Measurements from ENCODE around the gene ZNF462.
"Not testable (repeated sequence)": the region's sequence is repeated elsewhere in the genome, so short reads cannot be mapped to it uniquely, and the experiment has no call there.

ZNF462 gene

GRCh38 chr9:106980551-106981101, 117.7 kb downstream of the ZNF462 start:
- Histone ChIP-seq H3K56ac (ENCODE audit: low read length) (no peak overlapping the region), H4K5ac (ENCODE audit: low read length) (no peak overlapping the region), H3K4me2 (ENCODE audit: low read length) (no peak overlapping the region), H3K79me1 (ENCODE audit: low read length) (no peaks in the 10 kb centered on the region), H2BK5ac (ENCODE audit: low read length) (no peak overlapping the region), H3K36me3 (ENCODE audit: control insufficient read depth, insufficient read depth, low read length) (no peaks in the 10 kb centered on the region), H2AK5ac (ENCODE audit: low read length) (no peak overlapping the region), H3K4me3 (ENCODE audit: low read length) (no peak overlapping the region), H3K4ac (ENCODE audit: low read depth, low read length) (no peak overlapping the region), H3K27ac (ENCODE audit: low read depth, low read length) (no peak overlapping the region), H3K27me3 (ENCODE audit: insufficient read depth, low read length, poor library complexity) (no peaks in the 10 kb centered on the region), H2BK15ac (replicated peaks; ENCODE audit: low read depth) (no peak overlapping the region), H4K8ac (ENCODE audit: low read depth, low read length) (no peak overlapping the region), H3K18ac (ENCODE audit: low read length) (no peak overlapping the region), H3K23ac (ENCODE audit: low read length) (no peak overlapping the region), H3K79me2 (ENCODE audit: control insufficient read depth, insufficient read depth, low read length) (no peaks in the 10 kb centered on the region), H3K4me1 (ENCODE audit: control insufficient read depth, low read depth, low read length) (peaks cover 5% of the 10 kb centered on the region), H3K9ac (ENCODE audit: low read length) (no peak overlapping the region), H2BK120ac (ENCODE audit: low read depth, low read length) (no peak overlapping the region)
- no peak for DNase-seq
- WGBS (ENCODE audit: extremely low coverage, insufficient coverage, low lambda C conversion rate) = no CpG with 5 or more reads among the region's 2 CpGs

DNA sequence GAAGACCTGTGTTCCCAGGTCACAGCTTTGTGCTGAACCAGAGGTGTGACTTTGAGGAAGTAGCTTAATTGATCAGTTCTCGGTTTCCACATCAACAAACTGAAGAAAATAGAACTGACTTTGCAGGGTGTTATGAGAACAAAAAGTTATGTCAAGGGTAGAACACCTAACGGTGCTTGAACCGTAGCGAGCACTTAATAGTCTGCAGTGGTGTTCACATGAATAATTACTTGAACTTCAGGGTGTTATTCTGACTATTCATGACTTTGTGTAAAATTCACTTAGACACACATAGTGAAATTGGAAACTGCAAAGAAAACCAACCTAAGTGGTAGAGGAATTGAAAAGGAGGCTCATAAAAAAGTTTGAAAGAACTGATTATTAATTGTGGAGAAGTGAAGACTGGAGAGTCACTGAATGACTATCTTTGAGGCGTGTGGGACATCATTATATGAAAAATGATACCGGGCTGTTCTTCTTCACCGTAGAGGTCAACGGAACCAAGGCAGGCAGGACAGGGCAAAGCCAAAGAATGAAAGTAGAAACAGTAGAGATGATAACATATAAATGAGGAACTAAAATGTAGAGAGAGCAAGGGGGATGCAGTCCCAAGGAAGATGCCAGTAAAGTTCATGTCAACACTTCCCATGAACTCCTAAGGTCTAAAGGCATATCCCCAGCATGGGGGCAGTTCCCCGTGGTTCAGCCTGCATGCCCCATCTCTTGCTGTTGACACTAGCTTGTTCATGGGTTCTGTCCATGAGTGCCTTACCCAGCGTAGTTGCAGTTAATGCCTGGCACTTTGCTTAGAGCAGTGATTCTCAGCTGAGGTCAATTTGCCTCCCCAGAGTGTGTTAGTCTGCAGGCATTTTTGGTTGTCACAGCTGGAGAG, 118.7 kb downstream of the ZNF462 start:
- no peaks in the 10 kb centered on the region for H3K79me2 ChIP-seq (ENCODE audit: control insufficient read depth, insufficient read depth, low read length)
- no peak overlapping the region for H3K4ac ChIP-seq (ENCODE audit: low read depth, low read length)
- no peak overlapping the region for H3K56ac ChIP-seq (ENCODE audit: low read length)
- no peak overlapping the region for H2BK15ac ChIP-seq (replicated peaks; ENCODE audit: low read depth)
- H3K4me2 ChIP-seq (ENCODE audit: low read length) = no peak overlapping the region
- H3K23ac ChIP-seq (ENCODE audit: low read length) = no peak overlapping the region
- H3K4me1 ChIP-seq (ENCODE audit: control insufficient read depth, low read depth, low read length) = peaks cover 5% of the 10 kb centered on the region
- H4K5ac ChIP-seq (ENCODE audit: low read length) = no peak overlapping the region
- H2BK120ac ChIP-seq (ENCODE audit: low read depth, low read length) = no peak overlapping the region
- no peak for DNase-seq
- H3K4me3 ChIP-seq (ENCODE audit: low read length) = no peak overlapping the region
- no peak overlapping the region for H3K18ac ChIP-seq (ENCODE audit: low read length)
- H3K79me1 ChIP-seq (ENCODE audit: low read length) = no peaks in the 10 kb centered on the region
- no peaks in the 10 kb centered on the region for H3K36me3 ChIP-seq (ENCODE audit: control insufficient read depth, insufficient read depth, low read length)
- no peak overlapping the region for H4K8ac ChIP-seq (ENCODE audit: low read depth, low read length)
- no peak overlapping the region for H3K9ac ChIP-seq (ENCODE audit: low read length)
- no CpG with 5 or more reads among the region's 10 CpGs for WGBS (ENCODE audit: extremely low coverage, insufficient coverage, low lambda C conversion rate)
- no peak overlapping the region for H2BK5ac ChIP-seq (ENCODE audit: low read length)
- no peaks in the 10 kb centered on the region for H3K27me3 ChIP-seq (ENCODE audit: insufficient read depth, low read length, poor library complexity)
- no peak overlapping the region for H2AK5ac ChIP-seq (ENCODE audit: low read length)
- H3K27ac ChIP-seq (ENCODE audit: low read depth, low read length) = no peak overlapping the region

DNA sequence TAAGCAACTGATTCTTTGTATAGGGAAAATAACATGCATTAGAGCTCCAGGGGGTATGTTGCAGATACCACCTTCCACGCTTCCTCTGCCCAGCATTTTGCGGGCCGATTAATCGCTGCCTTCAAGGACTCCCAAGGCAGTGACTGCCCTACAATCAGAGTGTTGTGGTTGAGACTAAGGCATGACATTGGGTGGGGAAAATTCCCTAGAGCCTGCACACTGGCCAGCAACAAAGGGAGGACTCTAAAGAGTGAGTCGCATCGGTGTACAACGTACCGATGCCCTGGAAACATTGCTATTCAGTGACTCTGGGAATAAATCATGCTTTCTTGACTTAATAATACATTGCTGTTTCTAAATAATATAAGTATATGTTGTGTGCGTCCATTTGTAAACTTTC, 119.7 kb downstream of the ZNF462 start:
- Histone ChIP-seq H2BK120ac (ENCODE audit: low read depth, low read length) (no peak overlapping the region), H4K5ac (ENCODE audit: low read length) (no peak overlapping the region), H3K56ac (ENCODE audit: low read length) (no peak overlapping the region), H3K79me2 (ENCODE audit: control insufficient read depth, insufficient read depth, low read length) (no peaks in the 10 kb centered on the region), H3K27ac (ENCODE audit: low read depth, low read length) (no peak overlapping the region), H2AK5ac (ENCODE audit: low read length) (no peak overlapping the region), H3K4me1 (ENCODE audit: control insufficient read depth, low read depth, low read length) (peaks cover 5% of the 10 kb centered on the region), H3K36me3 (ENCODE audit: control insufficient read depth, insufficient read depth, low read length) (no peaks in the 10 kb centered on the region), H3K9ac (ENCODE audit: low read length) (no peak overlapping the region), H3K27me3 (ENCODE audit: insufficient read depth, low read length, poor library complexity) (no peaks in the 10 kb centered on the region), H3K79me1 (ENCODE audit: low read length) (no peaks in the 10 kb centered on the region), H3K23ac (ENCODE audit: low read length) (no peak overlapping the region), H3K18ac (ENCODE audit: low read length) (no peak overlapping the region), H4K8ac (ENCODE audit: low read depth, low read length) (no peak overlapping the region), H2BK5ac (ENCODE audit: low read length) (no peak overlapping the region), H2BK15ac (replicated peaks; ENCODE audit: low read depth) (no peak overlapping the region), H3K4ac (ENCODE audit: low read depth, low read length) (no peak overlapping the region), H3K4me2 (ENCODE audit: low read length) (no peak overlapping the region), H3K4me3 (ENCODE audit: low read length) (no peak overlapping the region)
- WGBS (ENCODE audit: extremely low coverage, insufficient coverage, low lambda C conversion rate) = no CpG with 5 or more reads among the region's 9 CpGs
- no peak for DNase-seq

- Histone ChIP-seq H3K27me3 (ENCODE audit: insufficient read depth, low read length, poor library complexity) (no peaks in the 10 kb centered on the region), H2BK15ac (replicated peaks; ENCODE audit: low read depth) (no peak overlapping the region), H3K79me2 (ENCODE audit: control insufficient read depth, insufficient read depth, low read length) (no peaks in the 10 kb centered on the region), H3K9ac (ENCODE audit: low read length) (no peak overlapping the region), H3K27ac (ENCODE audit: low read depth, low read length) (no peak overlapping the region), H3K4me2 (ENCODE audit: low read length) (no peak overlapping the region), H4K8ac (ENCODE audit: low read depth, low read length) (no peak overlapping the region), H3K56ac (ENCODE audit: low read length) (no peak overlapping the region), H3K23ac (ENCODE audit: low read length) (no peak overlapping the region), H3K18ac (ENCODE audit: low read length) (no peak overlapping the region), H2AK5ac (ENCODE audit: low read length) (no peak overlapping the region), H3K79me1 (ENCODE audit: low read length) (no peaks in the 10 kb centered on the region), H4K5ac (ENCODE audit: low read length) (no peak overlapping the region), H3K4me3 (ENCODE audit: low read length) (no peak overlapping the region), H2BK120ac (ENCODE audit: low read depth, low read length) (no peak overlapping the region), H2BK5ac (ENCODE audit: low read length) (no peak overlapping the region), H3K4ac (ENCODE audit: low read depth, low read length) (no peak overlapping the region), H3K4me1 (ENCODE audit: control insufficient read depth, low read depth, low read length) (peaks cover 5% of the 10 kb centered on the region), H3K36me3 (ENCODE audit: control insufficient read depth, insufficient read depth, low read length) (no peaks in the 10 kb centered on the region)
- DNase-seq = no peak
- WGBS (ENCODE audit: extremely low coverage, insufficient coverage, low lambda C conversion rate) = no CpG with 5 or more reads among the region's 2 CpGs
Measured at GRCh38 chr9:106983346-106983745, 120.4 kb downstream of the ZNF462 start.

DNA sequence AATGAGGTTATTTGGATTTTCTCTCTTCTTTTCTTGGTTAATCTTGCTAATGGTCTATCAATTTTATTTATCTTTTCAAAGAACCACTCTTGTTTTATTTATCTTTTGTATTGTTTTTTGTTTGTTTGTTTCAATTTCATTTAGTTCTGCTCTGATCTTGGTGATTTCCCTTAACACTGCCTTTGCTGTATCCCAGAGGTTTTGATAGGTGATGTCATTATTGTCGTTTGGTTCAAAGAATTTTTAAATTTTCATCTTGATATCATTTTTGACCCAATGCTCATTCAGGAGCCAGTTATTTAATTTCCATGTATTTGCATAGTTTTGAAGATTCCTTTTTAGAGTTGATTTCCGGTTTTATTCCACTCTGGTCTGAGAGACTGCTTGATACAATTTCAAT, 126.9 kb downstream of the ZNF462 start:
- not testable (repeated sequence) for H2BK15ac ChIP-seq (replicated peaks; ENCODE audit: low read depth); H3K4ac ChIP-seq (ENCODE audit: low read depth, low read length); H2BK5ac ChIP-seq (ENCODE audit: low read length); H3K4me1 ChIP-seq (ENCODE audit: control insufficient read depth, low read depth, low read length); H3K23ac ChIP-seq (ENCODE audit: low read length); H3K4me2 ChIP-seq (ENCODE audit: low read length); H3K18ac ChIP-seq (ENCODE audit: low read length); H3K4me3 ChIP-seq (ENCODE audit: low read length); H4K5ac ChIP-seq (ENCODE audit: low read length); H2BK120ac ChIP-seq (ENCODE audit: low read depth, low read length); H3K79me2 ChIP-seq (ENCODE audit: control insufficient read depth, insufficient read depth, low read length); H3K9ac ChIP-seq (ENCODE audit: low read length); H2AK5ac ChIP-seq (ENCODE audit: low read length); H3K56ac ChIP-seq (ENCODE audit: low read length); H4K8ac ChIP-seq (ENCODE audit: low read depth, low read length); H3K36me3 ChIP-seq (ENCODE audit: control insufficient read depth, insufficient read depth, low read length); H3K27me3 ChIP-seq (ENCODE audit: insufficient read depth, low read length, poor library complexity); H3K79me1 ChIP-seq (ENCODE audit: low read length); H3K27ac ChIP-seq (ENCODE audit: low read depth, low read length); DNase-seq
- no CpG with 5 or more reads among the region's 2 CpGs for WGBS (ENCODE audit: extremely low coverage, insufficient coverage, low lambda C conversion rate)

Measured in mesendoderm (in vitro differentiated cells).